ENCODE results near the gene MYL6. TPM values are rescaled to one million over a fixed set of nuclear protein-coding genes. Genes with fewer than 3 reads are reported as not detected.

MYL6 gene
- 2,436 and 3,376 TPM in 2 replicates for total RNA-seq

GRCh38 chr12:56158029-56158925 lies at the start of gene MYL6:
TSS of gene MYL6 (plus strand) at chr12:56158359. CDS start at chr12:56158402, 43 bp downstream.

DNA sequence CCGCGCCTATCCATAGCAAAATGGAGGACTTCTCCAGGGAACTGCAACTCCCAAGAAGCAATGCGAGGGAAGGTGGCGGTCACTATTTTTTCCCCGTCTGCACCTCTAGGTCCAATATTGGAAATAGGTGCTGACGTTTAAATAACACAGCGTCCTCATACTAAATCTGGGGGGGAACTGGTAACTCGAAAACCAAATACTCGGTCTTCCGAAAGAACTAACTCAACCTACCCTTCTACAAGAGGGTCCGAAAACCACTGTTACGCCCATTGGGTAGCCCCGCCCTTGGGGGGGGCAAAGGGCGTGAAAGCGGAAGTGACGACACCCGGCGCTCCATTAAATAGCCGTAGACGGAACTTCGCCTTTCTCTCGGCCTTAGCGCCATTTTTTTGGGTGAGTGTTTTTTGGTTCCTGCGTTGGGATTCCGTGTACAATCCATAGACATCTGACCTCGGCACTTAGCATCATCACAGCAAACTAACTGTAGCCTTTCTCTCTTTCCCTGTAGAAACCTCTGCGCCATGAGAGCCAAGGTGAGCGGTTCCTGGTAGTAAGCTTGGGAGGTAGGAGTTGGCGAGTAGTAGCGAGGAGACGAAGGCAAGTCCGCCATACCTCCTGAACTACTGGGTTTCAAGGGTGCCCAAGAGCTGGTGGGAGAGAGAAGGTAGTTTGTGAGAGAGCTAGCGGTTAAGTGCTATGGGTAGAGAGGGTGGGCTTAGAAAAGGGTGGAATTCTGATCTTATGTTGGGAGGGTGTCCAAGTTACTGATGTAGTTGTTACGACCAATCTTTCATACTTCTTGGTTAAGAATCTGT lies 41.7 kb upstream of the MYL6 start, which contains the start of gene RPL41:
Gene RPL41 (plus strand): TSS at position 367 of the 815 bp plus-strand sequence.

DNA sequence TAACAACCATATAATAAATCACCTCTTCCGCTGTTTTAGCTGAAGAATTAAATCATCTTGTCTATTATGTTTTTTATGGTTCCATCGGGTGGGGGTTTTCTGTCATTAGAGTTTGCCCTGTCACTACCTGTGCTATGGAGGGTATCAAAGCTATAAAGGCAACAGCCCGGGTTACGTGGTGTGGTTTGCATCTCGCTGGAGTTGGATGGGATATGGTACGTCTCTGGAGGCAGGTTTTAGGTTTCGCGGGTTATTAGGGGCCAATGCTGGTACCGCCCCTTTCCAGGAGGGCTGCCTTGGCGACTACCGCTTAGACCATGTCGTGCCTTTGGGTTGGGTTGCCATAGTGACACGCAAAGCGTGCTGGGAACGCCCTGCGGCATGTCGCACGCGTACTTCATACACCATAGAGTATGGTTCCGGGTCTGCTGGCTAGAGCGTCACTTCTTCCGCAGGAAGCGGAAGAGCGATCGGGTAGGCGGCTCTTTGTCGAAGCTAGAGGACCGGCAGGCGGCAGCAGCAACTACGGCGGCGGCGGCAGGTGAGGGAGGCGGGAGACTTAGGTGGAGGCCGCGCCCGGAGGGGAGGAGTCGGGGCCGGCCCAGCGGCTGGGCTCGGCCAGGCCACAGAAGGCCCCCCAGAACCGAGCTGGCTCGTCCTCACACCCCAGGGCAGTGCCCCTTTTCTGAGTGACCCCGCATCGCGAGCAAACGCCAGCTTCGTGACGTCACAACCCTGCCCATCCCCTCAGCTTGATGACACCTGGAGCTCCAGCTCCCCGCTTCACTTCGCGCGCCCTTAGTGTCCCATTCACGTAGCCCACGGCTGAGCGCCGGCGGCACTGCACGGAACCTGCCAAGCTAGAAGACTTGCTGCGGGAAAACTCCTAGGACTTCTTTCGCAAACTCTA lies 40.1 kb upstream of the MYL6 start, which contains the start of gene ZC3H10:
Gene ZC3H10 (plus strand): TSS at position 489 of the 910 bp plus-strand sequence. CDS start 2,297 bp downstream, outside the sequence.

DNA sequence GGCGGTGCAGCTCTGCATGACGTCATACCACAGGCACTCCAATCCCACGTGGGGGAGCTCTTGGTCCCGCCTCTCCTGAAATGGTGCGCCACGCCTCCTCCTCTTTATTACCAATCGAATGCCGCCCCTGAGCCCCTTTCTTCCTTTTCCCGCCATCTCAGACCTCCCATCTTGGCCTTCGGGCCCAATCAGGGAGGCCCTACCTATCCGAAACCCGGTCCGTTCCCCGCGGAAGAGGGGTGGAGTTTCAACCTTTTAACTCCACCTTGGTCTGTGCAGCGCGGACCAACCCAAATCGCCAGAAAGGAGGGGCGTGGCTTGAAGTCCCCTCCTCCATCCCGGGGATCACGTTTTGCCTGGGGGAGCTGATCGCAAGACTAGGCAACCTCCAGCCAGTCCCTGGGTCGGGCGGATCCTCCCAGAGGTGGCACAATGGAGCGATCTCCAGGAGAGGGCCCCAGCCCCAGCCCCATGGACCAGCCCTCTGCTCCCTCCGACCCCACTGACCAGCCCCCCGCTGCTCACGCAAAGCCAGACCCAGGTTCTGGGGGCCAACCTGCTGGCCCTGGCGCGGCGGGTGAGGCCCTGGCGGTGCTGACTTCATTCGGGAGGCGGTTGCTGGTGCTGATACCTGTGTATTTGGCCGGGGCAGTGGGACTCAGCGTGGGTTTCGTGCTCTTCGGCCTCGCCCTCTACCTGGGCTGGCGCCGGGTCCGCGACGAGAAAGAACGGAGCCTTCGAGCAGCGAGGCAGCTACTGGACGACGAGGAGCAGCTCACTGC lies 30.1 kb upstream of the MYL6 start, which contains the start of gene ESYT1:
Gene ESYT1 (plus strand): TSS at position 380 of the 782 bp plus-strand sequence. CDS start 53 bp downstream, at position 433.

GRCh38 chr12:56152132-56152755 lies 5.9 kb upstream of the MYL6 start, which contains the start of gene MYL6B:
TSS of gene MYL6B (plus strand) at chr12:56152587. CDS start at chr12:56153919, 1,332 bp downstream.

DNA sequence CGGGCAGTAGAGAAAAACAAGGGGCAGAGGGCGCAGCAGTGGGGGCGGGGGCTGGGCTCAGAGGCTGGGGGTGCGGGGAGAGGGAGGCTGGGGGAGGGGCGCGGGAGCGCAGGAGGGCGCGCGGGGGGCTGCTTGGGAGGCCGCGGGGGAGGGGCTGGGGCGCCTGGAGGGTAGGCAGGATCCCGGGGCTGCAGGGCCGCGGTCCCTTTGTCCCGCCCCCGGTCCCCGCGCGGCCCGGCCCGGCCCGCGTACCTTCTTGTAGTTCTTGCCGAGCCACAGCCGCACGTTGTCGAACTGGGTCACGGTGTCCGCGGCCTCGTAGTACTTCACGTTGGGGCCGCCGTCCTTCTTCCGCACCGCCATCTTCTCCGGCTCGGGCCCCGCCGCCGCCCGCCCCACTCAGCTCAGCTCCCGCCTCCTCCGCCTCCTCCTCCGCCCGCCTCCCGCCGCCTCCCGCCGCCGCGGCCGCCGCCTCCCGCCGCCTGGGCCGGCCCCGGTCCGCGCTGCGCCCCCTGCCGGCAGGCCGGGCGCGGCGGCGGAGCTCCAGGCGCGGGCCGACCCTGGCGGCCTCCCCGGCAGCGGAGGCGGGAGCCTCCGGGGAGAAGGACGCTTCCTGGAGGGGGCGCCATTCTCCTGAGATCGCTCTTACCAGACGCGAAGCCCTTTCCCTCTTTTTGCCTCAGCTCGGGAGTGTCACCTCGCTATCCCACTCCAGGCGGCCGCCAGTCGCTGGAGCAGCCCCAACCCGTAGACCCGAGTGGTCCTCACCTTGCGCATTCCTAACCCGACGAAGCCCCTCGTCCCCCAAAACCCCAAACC lies 31.1 kb downstream of the MYL6 start, which contains the start of gene SMARCC2:
Gene SMARCC2 (minus strand): TSS at position 385 of the 819 bp plus-strand sequence. CDS start 22 bp downstream, at position 363.

Other genes with a start within 250 kb of the MYL6 start
- 29.8 and 43.8 TPM in 2 replicates for gene PYM1, start 230.5 kb upstream of the MYL6 start, total RNA-seq
- gene DGKA, start 227.2 kb upstream of the MYL6 start, total RNA-seq, result 36.4 and 38.0 TPM in 2 replicates
- 0.43 and 1.3 TPM in 2 replicates for gene PMEL, start 192.3 kb upstream of the MYL6 start, total RNA-seq
- gene CDK2, start 191.5 kb upstream of the MYL6 start, total RNA-seq, result 4.5 and 6.8 TPM in 2 replicates
- 37.5 and 43.0 TPM in 2 replicates for gene RAB5B, start 184.3 kb upstream of the MYL6 start, total RNA-seq
- gene SUOX, start 161.1 kb upstream of the MYL6 start, total RNA-seq, result 12.2 and 13.1 TPM in 2 replicates
- gene IKZF4, start 137.3 kb upstream of the MYL6 start, total RNA-seq, result 1.4 and 1.6 TPM in 2 replicates
- gene RPS26, start 116.4 kb upstream of the MYL6 start, total RNA-seq, result 94.3 and 144 TPM in 2 replicates
- gene ERBB3, start 78.2 kb upstream of the MYL6 start, total RNA-seq, result 0.63 and 0.94 TPM in 2 replicates
- 86.1 and 108 TPM in 2 replicates for gene PA2G4, start 53.8 kb upstream of the MYL6 start, total RNA-seq
- 3,876 and 6,422 TPM in 2 replicates for gene RPL41, start 41.7 kb upstream of the MYL6 start, total RNA-seq
- 6.0 and 8.2 TPM in 2 replicates for gene ZC3H10, start 40.1 kb upstream of the MYL6 start, total RNA-seq
- 138 and 202 TPM in 2 replicates for gene ESYT1, start 30.1 kb upstream of the MYL6 start, total RNA-seq
- gene MYL6B, start 5.8 kb upstream of the MYL6 start, total RNA-seq, result 124 and 137 TPM in 2 replicates
- gene SMARCC2, start 31.1 kb downstream of the MYL6 start, total RNA-seq, result 46.7 and 55.5 TPM in 2 replicates
- gene RNF41, start 63.6 kb downstream of the MYL6 start, total RNA-seq, result 81.8 and 103 TPM in 2 replicates
- gene NABP2, start 66.0 kb downstream of the MYL6 start, total RNA-seq, result 26.0 and 27.6 TPM in 2 replicates
- 0.26 and 0.47 TPM in 2 replicates for gene SLC39A5, start 71.7 kb downstream of the MYL6 start, total RNA-seq
- 8.4 and 15.8 TPM in 2 replicates for gene ANKRD52, start 100.0 kb downstream of the MYL6 start, total RNA-seq
- 9.1 and 10.2 TPM in 2 replicates for gene COQ10A, start 108.6 kb downstream of the MYL6 start, total RNA-seq
- gene CS, start 142.0 kb downstream of the MYL6 start, total RNA-seq, result 55.3 and 69.0 TPM in 2 replicates
- 68.4 and 84.2 TPM in 2 replicates for gene CNPY2, start 157.6 kb downstream of the MYL6 start, total RNA-seq
- 21.8 and 27.2 TPM in 2 replicates for gene PAN2, start 175.6 kb downstream of the MYL6 start, total RNA-seq
- 0.09 TPM in 1 of 2 replicates, not detected in the other for gene IL23A, start 180.5 kb downstream of the MYL6 start, total RNA-seq
- gene STAT2, start 201.7 kb downstream of the MYL6 start, total RNA-seq, result 276 and 289 TPM in 2 replicates
- not detected in 2 replicates for gene APOF, start 204.5 kb downstream of the MYL6 start, total RNA-seq

Data from bronchial smooth muscle cell (primary cell).